Breast epithelium (tissue), 4 donors: ENCODE results near the gene GABRR2. TPM values are rescaled to one million over a fixed set of nuclear protein-coding genes. Genes with fewer than 3 reads are reported as not detected.
A peak's percentile ranks its signal among the peaks of the same experiment; 100 is the strongest.
"Not testable (repeated sequence)": the region's sequence is repeated elsewhere in the genome, so short reads cannot be mapped to it uniquely, and the experiment has no call there.

Experiments
- DNase-seq, 2 donors: peaks; one replicate each; pipeline ENCODE4 v3.0.0-alpha.2; 2019; ENCODE audit warnings: low spot score in 2 of 2
- H3K27ac ChIP-seq, 2 donors: fragments of 200-600 bp; sonication (generic) in 1 of 2; one replicate each; pipeline ENCODE4 v1.5.1; 2016 to 2019; ENCODE audit warnings: mild to moderate bottlenecking in 1 of 2
- H3K27me3 ChIP-seq, 2 donors: fragments of 200-600 bp; sonication (generic) in 1 of 2; one replicate each; pipeline versions ENCODE4 v1.5.1 to v1.6.0; 2017 to 2019; ENCODE audit warnings: control low read depth in 1 of 2, mild to moderate bottlenecking in 1 of 2
- H3K36me3 ChIP-seq: fragments of 200-600 bp; one replicate; pipeline ENCODE4 v1.5.1; 2019
- H3K4me1 ChIP-seq, 2 donors: fragments of 200-600 bp; sonication (generic); one replicate each; pipeline ENCODE4 v1.5.1; 2016 to 2019; ENCODE audit warnings: control low read depth in 1 of 2
- H3K4me3 ChIP-seq, 3 donors: fragments of 200-600 bp; sonication (generic); 1 replicate in 2 of 3; 2 replicates in 1 of 3; pipeline ENCODE4 v1.5.1; 2016 to 2019; ENCODE audit warnings: mild to moderate bottlenecking in 3 of 3, moderate library complexity in 2 of 3
- H3K9me3 ChIP-seq, 2 donors: fragments of 200-600 bp; sonication (generic) in 1 of 2; one replicate each; pipeline ENCODE4 v1.5.1; 2016 to 2019; ENCODE audit warnings: control low read depth in 1 of 2
- CTCF ChIP-seq, 3 donors: fragments of 450-650 bp; IDR thresholded peaks; one replicate each; pipeline ENCODE4 v1.5.1; 2016 to 2017; ENCODE audit warnings: antibody characterized with exemption in 3 of 3, mild to moderate bottlenecking in 3 of 3, moderate library complexity in 3 of 3
- POLR2A ChIP-seq: fragments of 450-650 bp; IDR thresholded peaks from one replicate; pipeline ENCODE4 v1.6.1; 2016; ENCODE audit warnings: antibody characterized with exemption, mild to moderate bottlenecking, moderate library complexity
- POLR2AphosphoS5 ChIP-seq, 3 donors: sonication (generic); formaldehyde crosslinking; IDR thresholded peaks; one replicate each; pipeline ENCODE4 v1.6.1; 2017; ENCODE audit warnings: antibody characterized with exemption in 3 of 3
- intact Hi-C: fragments of 100-400 bp; cut with DNase I; formaldehyde crosslinking; loops from one replicate; pipeline ENCODE4 v1.15.1; 2023; ENCODE audit warnings: low total_unique reads
- total RNA-seq, 3 donors: library from RNA; depleted of rRNA; stranded (reverse); fragments of >200 nt; gene quantifications; one replicate each; pipeline ENCODE4 v1.1.0, GENCODE V29; 2016

Gene GABRR2
- total RNA-seq, 3 donors from 2014 or later: 0.32 to 3.3 (median 2.3) TPM

- no peak overlapping the region for H3K27ac ChIP-seq
- no peak overlapping the region for H3K4me3 ChIP-seq
- H3K27me3 ChIP-seq: no peaks in the 10 kb centered on the region
- intact Hi-C loops: loop anchor here (10.0 kb wide), 1 partner anchor 258 kb away; no protein-coding TSS in a partner anchor
- H3K9me3 ChIP-seq: no peaks in the 10 kb centered on the region
- no peaks in the 10 kb centered on the region for H3K4me1 ChIP-seq
- no peak for DNase-seq
- TF ChIP-seq POLR2AphosphoS5 (IDR thresholded peaks at IDR 0.05) (no peak), POLR2A (no peak), CTCF (IDR thresholded peaks at IDR 0.05) (no peak)
- no peaks in the 10 kb centered on the region for H3K36me3 ChIP-seq
These were observed 71.8 kb downstream of the GABRR2 start for GRCh38 chr6:89243331-89243629.

GRCh38 chr6:89242574-89243330 is 72.3 kb downstream of the GABRR2 start:
- intact Hi-C loops: loop anchor here (10.0 kb wide), 1 partner anchor 258 kb away; no protein-coding TSS in a partner anchor
- Histone ChIP-seq H3K27me3 (no peaks in the 10 kb centered on the region), H3K4me3 (no peak overlapping the region), H3K36me3 (no peaks in the 10 kb centered on the region), H3K4me1 (no peaks in the 10 kb centered on the region), H3K27ac (no peak overlapping the region), H3K9me3 (no peaks in the 10 kb centered on the region)
- DNase-seq: no peak
- TF ChIP-seq POLR2AphosphoS5 (IDR thresholded peaks at IDR 0.05): no peak
- TF ChIP-seq POLR2A: no peak
- peak in 1 of 3 donors; percentile 60 for TF ChIP-seq CTCF (IDR thresholded peaks at IDR 0.05)

GRCh38 chr6:89239338-89239737 is 75.8 kb downstream of the GABRR2 start:
- no peaks in the 10 kb centered on the region for H3K36me3 ChIP-seq
- H3K4me1 ChIP-seq: no peaks in the 10 kb centered on the region
- no peaks in the 10 kb centered on the region for H3K27me3 ChIP-seq
- TF ChIP-seq CTCF (IDR thresholded peaks at IDR 0.05) (no peak), POLR2AphosphoS5 (IDR thresholded peaks at IDR 0.05) (no peak), POLR2A (no peak)
- no peak for DNase-seq
- H3K4me3 ChIP-seq: no peak overlapping the region
- no peak overlapping the region for H3K27ac ChIP-seq
- peaks cover 5 to 20% of the 10 kb centered on the region in 2 donors for H3K9me3 ChIP-seq
- intact Hi-C loops: no loop called here

- H3K27me3 ChIP-seq: no peaks in the 10 kb centered on the region
- DNase-seq: no peak
- no peak overlapping the region for H3K27ac ChIP-seq
- H3K4me1 ChIP-seq: no peaks in the 10 kb centered on the region
- no peak overlapping the region for H3K4me3 ChIP-seq
- intact Hi-C loops: no loop called here
- no peaks in the 10 kb centered on the region for H3K36me3 ChIP-seq
- peaks cover 5 to 20% of the 10 kb centered on the region in 2 donors for H3K9me3 ChIP-seq
- TF ChIP-seq POLR2A (no peak), CTCF (IDR thresholded peaks at IDR 0.05) (no peak), POLR2AphosphoS5 (IDR thresholded peaks at IDR 0.05) (no peak)
These were observed 77.9 kb downstream of the GABRR2 start for GRCh38 chr6:89237158-89237557.

GRCh38 chr6:89233605-89234004 is 81.5 kb downstream of the GABRR2 start:
- intact Hi-C loops, H3K36me3 ChIP-seq, H3K27me3 ChIP-seq, H3K4me3 ChIP-seq, DNase-seq, H3K27ac ChIP-seq, H3K4me1 ChIP-seq: not testable (repeated sequence)
- H3K9me3 ChIP-seq: peaks cover 5 to 20% of the 10 kb centered on the region in 2 donors
